Activated T-helper 17 cell treated with anti-CD3 and anti-CD28 coated beads, Interleukin-2, amount 50 U/mL, for 72 hours (primary cell): Measurements from ENCODE around the gene STX16. TPM values are rescaled to one million over a fixed set of nuclear protein-coding genes. Genes with fewer than 3 reads are reported as not detected.

ENCODE experiments used
- ATAC-seq: fragments of 150-1000 bp; cut with Tn5 transposase; replicated peaks from 2 replicates; pipeline ENCODE4 v1.10.0; 2021; ENCODE audit warnings: mild to moderate bottlenecking, moderate library complexity
- H3K27ac Mint-ChIP-seq: one replicate; pipeline ENCODE4 v1.8.0; 2022; ENCODE audit warnings: mixed read lengths
- H3K27me3 Mint-ChIP-seq: one replicate; pipeline ENCODE4 v1.8.0; 2022; ENCODE audit warnings: mixed read lengths
- H3K36me3 Mint-ChIP-seq: one replicate; pipeline ENCODE4 v1.8.0; 2022; ENCODE audit warnings: low read depth, mild to moderate bottlenecking, mixed read lengths
- H3K4me1 Mint-ChIP-seq: one replicate; pipeline ENCODE4 v1.8.0; 2022; ENCODE audit warnings: mixed read lengths
- H3K4me3 Mint-ChIP-seq: one replicate; pipeline ENCODE4 v1.8.0; 2022; ENCODE audit warnings: mild to moderate bottlenecking, mixed read lengths
- H3K9me3 Mint-ChIP-seq: one replicate; pipeline ENCODE4 v1.8.0; 2022; ENCODE audit warnings: mixed read lengths
- total RNA-seq, 2 donors: library from RNA; stranded (reverse); gene quantifications; one replicate each; pipeline ENCODE4 v1.2.3, GENCODE V29; 2022

Gene STX16
- total RNA-seq, 2 donors from 2014 or later = 95.3 to 130 TPM

GRCh38 chr20:58651559-58651945 is 469 bp downstream of the STX16 start:
- Mint-ChIP-seq H3K27ac (peak overlapping the region; percentile 99), H3K27me3 (no peaks in the 10 kb centered on the region), H3K36me3 (peaks cover 46% of the 10 kb centered on the region), H3K9me3 (no peaks in the 10 kb centered on the region), H3K4me1 (peaks cover 10% of the 10 kb centered on the region), H3K4me3 (peak overlapping the region; percentile 98)
- no peak for ATAC-seq

- Mint-ChIP-seq H3K4me1 (peaks cover 16% of the 10 kb centered on the region), H3K36me3 (peaks cover 51% of the 10 kb centered on the region), H3K27ac (peak overlapping the region; percentile 99), H3K9me3 (no peaks in the 10 kb centered on the region), H3K4me3 (peak overlapping the region; percentile 98), H3K27me3 (no peaks in the 10 kb centered on the region)
- peak; percentile 64 for ATAC-seq
These were observed 993 bp downstream of the STX16 start for GRCh38 chr20:58651946-58652605.

- peak overlapping the region; percentile 98 for H3K4me3 Mint-ChIP-seq
- peak overlapping the region; percentile 99 for H3K27ac Mint-ChIP-seq
- peaks cover 21% of the 10 kb centered on the region for H3K4me1 Mint-ChIP-seq
- no peaks in the 10 kb centered on the region for H3K9me3 Mint-ChIP-seq
- H3K27me3 Mint-ChIP-seq = no peaks in the 10 kb centered on the region
- peaks cover 58% of the 10 kb centered on the region for H3K36me3 Mint-ChIP-seq
- ATAC-seq = peak; percentile 18
These were observed 1.7 kb downstream of the STX16 start for GRCh38 chr20:58652606-58653294.

- H3K9me3 Mint-ChIP-seq = no peaks in the 10 kb centered on the region
- no peak overlapping the region for H3K27ac Mint-ChIP-seq
- ATAC-seq = no peak
- H3K4me3 Mint-ChIP-seq = peak overlapping the region; percentile 98
- H3K27me3 Mint-ChIP-seq = no peaks in the 10 kb centered on the region
- H3K4me1 Mint-ChIP-seq = peaks cover 27% of the 10 kb centered on the region
- peaks cover 72% of the 10 kb centered on the region for H3K36me3 Mint-ChIP-seq
These were observed 3.3 kb downstream of the STX16 start for GRCh38 chr20:58654337-58654736.

GRCh38 chr20:58655328-58656107 is 4.4 kb downstream of the STX16 start:
- H3K27ac Mint-ChIP-seq = peak overlapping the region; percentile 97
- peaks cover 38% of the 10 kb centered on the region for H3K4me1 Mint-ChIP-seq
- H3K4me3 Mint-ChIP-seq = peak overlapping the region; percentile 88
- peaks cover 84% of the 10 kb centered on the region for H3K36me3 Mint-ChIP-seq
- no peak for ATAC-seq
- no peaks in the 10 kb centered on the region for H3K27me3 Mint-ChIP-seq
- H3K9me3 Mint-ChIP-seq = no peaks in the 10 kb centered on the region

GRCh38 chr20:58656831-58657230 is 5.7 kb downstream of the STX16 start:
- H3K4me1 Mint-ChIP-seq = peaks cover 49% of the 10 kb centered on the region
- H3K4me3 Mint-ChIP-seq = peak overlapping the region; percentile 88
- H3K27me3 Mint-ChIP-seq = no peaks in the 10 kb centered on the region
- H3K9me3 Mint-ChIP-seq = no peaks in the 10 kb centered on the region
- H3K36me3 Mint-ChIP-seq = peaks cover 84% of the 10 kb centered on the region
- peak overlapping the region; percentile 97 for H3K27ac Mint-ChIP-seq
- no peak for ATAC-seq

- Mint-ChIP-seq H3K4me1 (peaks cover 52% of the 10 kb centered on the region), H3K36me3 (peaks cover 84% of the 10 kb centered on the region), H3K4me3 (peak overlapping the region; percentile 88), H3K9me3 (no peaks in the 10 kb centered on the region), H3K27me3 (no peaks in the 10 kb centered on the region), H3K27ac (peak overlapping the region; percentile 97)
- no peak for ATAC-seq
These were observed 6.2 kb downstream of the STX16 start for GRCh38 chr20:58657262-58657661.

GRCh38 chr20:58657986-58658385 is 6.9 kb downstream of the STX16 start:
- ATAC-seq = no peak
- peaks cover 81% of the 10 kb centered on the region for H3K36me3 Mint-ChIP-seq
- no peaks in the 10 kb centered on the region for H3K27me3 Mint-ChIP-seq
- H3K9me3 Mint-ChIP-seq = no peaks in the 10 kb centered on the region
- H3K27ac Mint-ChIP-seq = peak overlapping the region; percentile 97
- H3K4me1 Mint-ChIP-seq = peaks cover 51% of the 10 kb centered on the region
- H3K4me3 Mint-ChIP-seq = peak overlapping the region; percentile 88

GRCh38 chr20:58658760-58659159 is 7.7 kb downstream of the STX16 start:
- peaks cover 83% of the 10 kb centered on the region for H3K36me3 Mint-ChIP-seq
- no peaks in the 10 kb centered on the region for H3K27me3 Mint-ChIP-seq
- peaks cover 47% of the 10 kb centered on the region for H3K4me1 Mint-ChIP-seq
- peak overlapping the region; percentile 97 for H3K27ac Mint-ChIP-seq
- peak overlapping the region; percentile 88 for H3K4me3 Mint-ChIP-seq
- ATAC-seq = no peak
- H3K9me3 Mint-ChIP-seq = no peaks in the 10 kb centered on the region

GRCh38 chr20:58659841-58660240 is 8.8 kb downstream of the STX16 start:
- ATAC-seq = peak; percentile 70
- Mint-ChIP-seq H3K4me3 (peak overlapping the region; percentile 88), H3K27ac (peak overlapping the region; percentile 97), H3K4me1 (peaks cover 47% of the 10 kb centered on the region), H3K9me3 (no peaks in the 10 kb centered on the region), H3K36me3 (peaks cover 92% of the 10 kb centered on the region), H3K27me3 (no peaks in the 10 kb centered on the region)

GRCh38 chr20:58660855-58661597 is 9.9 kb downstream of the STX16 start:
- H3K9me3 Mint-ChIP-seq = no peaks in the 10 kb centered on the region
- H3K36me3 Mint-ChIP-seq = peaks cover 88% of the 10 kb centered on the region
- H3K27me3 Mint-ChIP-seq = no peaks in the 10 kb centered on the region
- H3K27ac Mint-ChIP-seq = peak overlapping the region; percentile 97
- peaks cover 46% of the 10 kb centered on the region for H3K4me1 Mint-ChIP-seq
- peak overlapping the region; percentile 88 for H3K4me3 Mint-ChIP-seq
- peak; percentile 76 for ATAC-seq

- Mint-ChIP-seq H3K27ac (peak overlapping the region; percentile 97), H3K36me3 (peaks cover 88% of the 10 kb centered on the region), H3K4me3 (peak overlapping the region; percentile 88), H3K4me1 (peaks cover 38% of the 10 kb centered on the region), H3K9me3 (no peaks in the 10 kb centered on the region), H3K27me3 (no peaks in the 10 kb centered on the region)
- ATAC-seq = peak; percentile 50
These were observed 10.8 kb downstream of the STX16 start for GRCh38 chr20:58661598-58662473.

- Mint-ChIP-seq H3K4me1 (peaks cover 24% of the 10 kb centered on the region), H3K4me3 (no peak overlapping the region), H3K27me3 (no peaks in the 10 kb centered on the region), H3K9me3 (no peaks in the 10 kb centered on the region), H3K27ac (no peak overlapping the region), H3K36me3 (peaks cover 84% of the 10 kb centered on the region)
- no peak for ATAC-seq
These were observed 13.2 kb downstream of the STX16 start for GRCh38 chr20:58664331-58664730.
